ENCODE results near the gene TYMP.

Gene TYMP, protein sequence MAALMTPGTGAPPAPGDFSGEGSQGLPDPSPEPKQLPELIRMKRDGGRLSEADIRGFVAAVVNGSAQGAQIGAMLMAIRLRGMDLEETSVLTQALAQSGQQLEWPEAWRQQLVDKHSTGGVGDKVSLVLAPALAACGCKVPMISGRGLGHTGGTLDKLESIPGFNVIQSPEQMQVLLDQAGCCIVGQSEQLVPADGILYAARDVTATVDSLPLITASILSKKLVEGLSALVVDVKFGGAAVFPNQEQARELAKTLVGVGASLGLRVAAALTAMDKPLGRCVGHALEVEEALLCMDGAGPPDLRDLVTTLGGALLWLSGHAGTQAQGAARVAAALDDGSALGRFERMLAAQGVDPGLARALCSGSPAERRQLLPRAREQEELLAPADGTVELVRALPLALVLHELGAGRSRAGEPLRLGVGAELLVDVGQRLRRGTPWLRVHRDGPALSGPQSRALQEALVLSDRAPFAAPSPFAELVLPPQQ

GRCh38 chr22:50529897-50530579, at the start of gene TYMP:
Gene TYMP (minus strand): TSS chr22:50530012. CDS start chr22:50529709, 303 bp downstream.
- peak within 1 kb of the TSS; percentile 62 for H3K4me3 ChIP-seq (replicated peaks; ENCODE audit: low read depth, low read length)
- peak; percentile 88 for DNase-seq (ENCODE audit: low read depth)
- TF ChIP-seq CTCF (IDR thresholded peaks at IDR 0.05; ENCODE audit: low read length, missing control alignments), result no peak

GRCh38 chr22:50578776-50579310, 49.0 kb upstream of the TYMP start:
- no peak overlapping the region for H3K4me3 ChIP-seq (replicated peaks; ENCODE audit: low read depth, low read length)
- no peak for TF ChIP-seq CTCF (IDR thresholded peaks at IDR 0.05; ENCODE audit: low read length, missing control alignments)
- no peak for DNase-seq (ENCODE audit: low read depth)

DNA sequence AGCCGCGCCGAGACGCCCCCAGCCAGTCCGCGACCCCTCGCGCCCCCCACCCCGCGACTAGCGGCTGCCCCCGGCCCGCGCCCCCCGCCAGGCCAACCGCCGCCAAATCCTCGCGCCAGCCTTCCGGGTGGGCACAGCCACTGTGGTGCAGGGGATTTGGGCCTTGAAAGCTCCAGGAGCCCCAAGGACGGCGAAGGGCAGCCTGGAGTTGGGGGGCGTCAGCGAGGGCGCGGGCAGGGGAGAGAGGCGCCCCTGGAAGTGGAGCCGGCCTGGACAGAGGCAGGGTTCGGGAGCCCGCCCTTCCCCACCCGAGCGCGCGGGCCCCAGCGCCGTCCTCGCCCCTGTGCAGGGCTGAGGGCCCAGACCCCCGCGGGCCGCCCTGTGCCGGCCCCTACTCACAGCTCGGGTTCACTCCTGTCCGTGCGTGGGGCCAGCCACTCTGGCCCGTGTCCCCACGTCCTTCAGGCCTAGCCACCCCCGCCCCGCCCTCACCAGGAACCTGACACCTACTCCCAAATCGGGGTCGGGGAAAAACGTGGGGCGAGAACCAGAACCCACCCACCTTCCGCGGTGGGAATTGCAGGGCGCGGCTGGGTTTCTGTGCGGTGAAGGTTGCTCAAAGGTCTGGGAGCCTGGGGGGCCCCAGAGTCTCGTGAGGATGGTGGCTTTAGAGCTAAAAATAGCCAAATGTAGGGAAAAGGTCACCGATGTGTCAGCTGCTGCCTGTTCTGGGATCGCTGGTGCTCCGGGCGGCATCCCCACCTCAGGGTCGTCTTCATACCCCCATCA, 48.4 kb upstream of the TYMP start, which contains the start of gene CPT1B:
CPT1B (minus strand) TSS at position 441 of the 789 bp plus-strand sequence. CDS start 512 bp downstream, outside the sequence.
- no peak within 1 kb of the TSS for H3K4me3 ChIP-seq (replicated peaks; ENCODE audit: low read depth, low read length)

GRCh38 chr22:50577697-50577986, 47.8 kb upstream of the TYMP start:
- DNase-seq (ENCODE audit: low read depth), result no peak
- no peak for TF ChIP-seq CTCF (IDR thresholded peaks at IDR 0.05; ENCODE audit: low read length, missing control alignments)

More for the DNA sequence above, 48.4 kb upstream of the TYMP start, which contains the start of gene CPT1B:
- no peak for DNase-seq (ENCODE audit: low read depth)
- no peak for TF ChIP-seq CTCF (IDR thresholded peaks at IDR 0.05; ENCODE audit: low read length, missing control alignments)

DNA sequence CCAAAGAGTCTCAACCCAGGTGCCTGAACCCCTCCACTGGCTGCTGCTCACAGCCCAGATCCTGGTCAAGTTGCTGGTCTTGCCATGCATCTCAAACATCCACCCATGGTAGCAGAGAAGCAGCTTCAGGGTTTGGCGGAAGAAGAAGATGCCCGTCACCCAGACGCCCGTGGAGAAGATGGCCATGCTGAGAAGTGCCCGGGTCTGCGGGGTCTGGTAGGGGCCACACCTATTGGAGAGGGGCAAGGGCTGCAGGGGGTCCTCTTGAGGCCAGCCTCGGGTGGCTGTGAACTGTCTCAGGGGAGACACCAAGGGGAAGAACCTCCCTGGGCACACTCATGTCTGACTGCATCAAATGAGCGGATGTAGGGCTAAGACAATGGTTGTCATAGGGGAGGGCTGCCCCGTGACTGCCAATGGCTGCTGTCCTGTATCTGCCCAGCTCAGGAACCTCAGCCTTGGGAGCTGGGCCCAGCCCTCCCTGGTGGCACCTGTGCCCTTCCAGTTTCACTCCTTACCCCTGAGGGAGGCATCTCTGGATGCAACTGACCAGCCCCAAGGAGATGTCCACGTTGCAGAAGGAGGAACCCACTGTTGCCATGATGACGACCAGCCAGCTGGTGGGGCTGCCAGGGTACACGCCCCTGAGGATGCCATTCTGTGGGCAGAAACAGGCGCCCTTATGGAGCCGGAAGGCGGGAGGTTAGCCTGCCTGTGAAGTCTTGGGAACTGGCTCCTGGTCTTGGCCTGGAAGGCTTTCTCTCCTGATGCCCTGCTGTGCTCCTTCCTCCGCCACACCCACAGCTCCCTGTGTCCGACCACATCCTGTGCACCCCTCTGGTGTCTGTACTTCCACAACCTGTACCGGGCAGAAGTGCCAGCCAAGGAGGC, 47.2 kb upstream of the TYMP start:
- H3K4me3 ChIP-seq (replicated peaks; ENCODE audit: low read depth, low read length), result no peak overlapping the region
- no peak for DNase-seq (ENCODE audit: low read depth)
- TF ChIP-seq CTCF (IDR thresholded peaks at IDR 0.05; ENCODE audit: low read length, missing control alignments), result no peak

More at GRCh38 chr22:50577697-50577986, 47.8 kb upstream of the TYMP start:
- no peak overlapping the region for H3K4me3 ChIP-seq (replicated peaks; ENCODE audit: low read depth, low read length)

- no peak overlapping the region for H3K4me3 ChIP-seq (replicated peaks; ENCODE audit: low read depth, low read length)
- peak; percentile 71 for DNase-seq (ENCODE audit: low read depth)
- peak; percentile 50 for TF ChIP-seq CTCF (IDR thresholded peaks at IDR 0.05; ENCODE audit: low read length, missing control alignments)
Measured at GRCh38 chr22:50576070-50576469, 46.3 kb upstream of the TYMP start.

All from fibroblast of pulmonary artery (primary cell).